ENCODE results near the gene RASGRF1.

DNA sequence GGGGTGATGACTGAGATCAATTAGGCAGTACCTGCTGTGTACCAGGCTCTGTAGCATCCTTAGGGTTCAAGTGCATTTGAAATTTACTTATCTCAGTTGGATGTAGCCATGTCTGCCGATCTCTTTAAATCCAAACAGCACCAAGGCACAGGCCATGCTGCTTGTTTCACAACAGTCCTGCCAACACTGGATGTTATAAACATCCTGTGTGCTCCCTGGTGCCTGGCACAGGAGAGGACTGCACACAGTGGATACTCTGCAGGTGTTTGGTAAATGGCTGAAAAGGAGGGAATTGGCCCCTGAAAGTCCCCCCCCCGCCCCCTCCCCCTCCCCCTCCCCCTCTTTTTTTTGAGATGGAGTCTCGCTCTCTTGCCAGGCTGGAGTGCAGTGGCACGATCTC lies 172.7 kb downstream of the RASGRF1 start:
- TF ChIP-seq, protein P1, sequence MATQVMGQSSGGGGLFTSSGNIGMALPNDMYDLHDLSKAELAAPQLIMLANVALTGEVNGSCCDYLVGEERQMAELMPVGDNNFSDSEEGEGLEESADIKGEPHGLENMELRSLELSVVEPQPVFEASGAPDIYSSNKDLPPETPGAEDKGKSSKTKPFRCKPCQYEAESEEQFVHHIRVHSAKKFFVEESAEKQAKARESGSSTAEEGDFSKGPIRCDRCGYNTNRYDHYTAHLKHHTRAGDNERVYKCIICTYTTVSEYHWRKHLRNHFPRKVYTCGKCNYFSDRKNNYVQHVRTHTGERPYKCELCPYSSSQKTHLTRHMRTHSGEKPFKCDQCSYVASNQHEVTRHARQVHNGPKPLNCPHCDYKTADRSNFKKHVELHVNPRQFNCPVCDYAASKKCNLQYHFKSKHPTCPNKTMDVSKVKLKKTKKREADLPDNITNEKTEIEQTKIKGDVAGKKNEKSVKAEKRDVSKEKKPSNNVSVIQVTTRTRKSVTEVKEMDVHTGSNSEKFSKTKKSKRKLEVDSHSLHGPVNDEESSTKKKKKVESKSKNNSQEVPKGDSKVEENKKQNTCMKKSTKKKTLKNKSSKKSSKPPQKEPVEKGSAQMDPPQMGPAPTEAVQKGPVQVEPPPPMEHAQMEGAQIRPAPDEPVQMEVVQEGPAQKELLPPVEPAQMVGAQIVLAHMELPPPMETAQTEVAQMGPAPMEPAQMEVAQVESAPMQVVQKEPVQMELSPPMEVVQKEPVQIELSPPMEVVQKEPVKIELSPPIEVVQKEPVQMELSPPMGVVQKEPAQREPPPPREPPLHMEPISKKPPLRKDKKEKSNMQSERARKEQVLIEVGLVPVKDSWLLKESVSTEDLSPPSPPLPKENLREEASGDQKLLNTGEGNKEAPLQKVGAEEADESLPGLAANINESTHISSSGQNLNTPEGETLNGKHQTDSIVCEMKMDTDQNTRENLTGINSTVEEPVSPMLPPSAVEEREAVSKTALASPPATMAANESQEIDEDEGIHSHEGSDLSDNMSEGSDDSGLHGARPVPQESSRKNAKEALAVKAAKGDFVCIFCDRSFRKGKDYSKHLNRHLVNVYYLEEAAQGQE (IDR thresholded peaks at IDR 0.05; ENCODE audit: insufficient read depth in 1 of 2, low read depth in 2 of 2, low read length in 1 of 2) = no peak
- TF ChIP-seq POLR2AphosphoS5 (IDR thresholded peaks at IDR 0.05; ENCODE audit: low read depth, low read length) = no peak
- TF ChIP-seq, protein P2, sequence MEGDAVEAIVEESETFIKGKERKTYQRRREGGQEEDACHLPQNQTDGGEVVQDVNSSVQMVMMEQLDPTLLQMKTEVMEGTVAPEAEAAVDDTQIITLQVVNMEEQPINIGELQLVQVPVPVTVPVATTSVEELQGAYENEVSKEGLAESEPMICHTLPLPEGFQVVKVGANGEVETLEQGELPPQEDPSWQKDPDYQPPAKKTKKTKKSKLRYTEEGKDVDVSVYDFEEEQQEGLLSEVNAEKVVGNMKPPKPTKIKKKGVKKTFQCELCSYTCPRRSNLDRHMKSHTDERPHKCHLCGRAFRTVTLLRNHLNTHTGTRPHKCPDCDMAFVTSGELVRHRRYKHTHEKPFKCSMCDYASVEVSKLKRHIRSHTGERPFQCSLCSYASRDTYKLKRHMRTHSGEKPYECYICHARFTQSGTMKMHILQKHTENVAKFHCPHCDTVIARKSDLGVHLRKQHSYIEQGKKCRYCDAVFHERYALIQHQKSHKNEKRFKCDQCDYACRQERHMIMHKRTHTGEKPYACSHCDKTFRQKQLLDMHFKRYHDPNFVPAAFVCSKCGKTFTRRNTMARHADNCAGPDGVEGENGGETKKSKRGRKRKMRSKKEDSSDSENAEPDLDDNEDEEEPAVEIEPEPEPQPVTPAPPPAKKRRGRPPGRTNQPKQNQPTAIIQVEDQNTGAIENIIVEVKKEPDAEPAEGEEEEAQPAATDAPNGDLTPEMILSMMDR (IDR thresholded peaks at IDR 0.05) = no peak
- TF ChIP-seq SIN3A (IDR thresholded peaks at IDR 0.05; ENCODE audit: borderline replicate concordance, insufficient read depth, low read depth, low read length) = no peak

All from Panc1 (cell line).